Glutamatergic neuron (in vitro differentiated cells): ENCODE measurements around the gene KIAA1958. TPM values are rescaled to one million over a fixed set of nuclear protein-coding genes. Genes with fewer than 3 reads are reported as not detected.

ENCODE experiments used
- DNase-seq: peaks from one replicate; pipeline ENCODE4 v3.0.0; 2022
- H3K27ac Mint-ChIP-seq: one replicate; pipeline ENCODE4 v1.8.0; 2020; ENCODE audit warnings: mild to moderate bottlenecking, mixed read lengths, inconsistent platforms; ENCODE audit not compliant: unreplicated experiment
- H3K27me3 Mint-ChIP-seq: one replicate; pipeline ENCODE4 v1.8.0; 2020; ENCODE audit warnings: mild to moderate bottlenecking, moderate library complexity, mixed read lengths, inconsistent platforms; ENCODE audit not compliant: unreplicated experiment
- H3K36me3 Mint-ChIP-seq: one replicate; pipeline ENCODE4 v1.8.0; 2020; ENCODE audit warnings: mild to moderate bottlenecking, mixed read lengths, inconsistent platforms; ENCODE audit not compliant: unreplicated experiment
- H3K4me1 Mint-ChIP-seq: one replicate; pipeline ENCODE4 v1.8.0; 2020; ENCODE audit warnings: mild to moderate bottlenecking, low read depth, mixed read lengths, inconsistent platforms; ENCODE audit not compliant: unreplicated experiment
- H3K4me3 Mint-ChIP-seq: one replicate; pipeline ENCODE4 v1.8.0; 2020; ENCODE audit warnings: mild to moderate bottlenecking, mixed read lengths, inconsistent platforms; ENCODE audit not compliant: unreplicated experiment
- H3K9me3 Mint-ChIP-seq: one replicate; pipeline ENCODE4 v1.8.0; 2020; ENCODE audit warnings: mild to moderate bottlenecking, moderate library complexity, mixed read lengths, inconsistent platforms; ENCODE audit not compliant: unreplicated experiment
- total RNA-seq: library from RNA; stranded (reverse); fragmentation: NEBNext Ultra II Directional; extraction: Animal tissue kit (Norgen Biotek cat#: 25700); gene quantifications from one replicate; pipeline ENCODE4 v1.2.1, GENCODE V29; 2021; ENCODE audit not compliant: unreplicated experiment
- TF ChIP-seq, protein P1 (sequence below): fragments of 200-600 bp; sonication (generic); IDR thresholded peaks from one replicate; pipeline ENCODE4 v1.5.0; 2021; ENCODE audit not compliant: partially characterized antibody, unreplicated experiment

KIAA1958 gene
- total RNA-seq, 1 donor from 2014 or later = 48.6 TPM

DNA sequence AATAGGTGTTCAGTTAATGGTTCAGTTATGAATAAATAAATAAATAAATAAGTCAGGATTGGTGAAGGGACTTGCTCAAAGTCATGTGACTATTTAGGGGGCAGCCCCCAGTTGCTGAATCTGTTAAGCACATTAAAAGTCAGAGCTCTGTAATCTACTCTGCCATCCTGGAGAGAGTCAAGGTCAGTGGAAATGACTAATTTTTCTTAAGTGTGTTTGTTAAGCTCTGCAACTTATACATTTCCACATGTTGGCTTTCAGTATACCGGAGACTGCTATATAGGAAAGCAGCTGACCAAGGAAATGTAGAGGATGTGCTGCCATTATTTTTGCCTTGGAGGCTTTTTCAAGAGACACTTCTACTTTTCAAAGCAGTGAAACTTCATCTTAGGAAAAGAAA, 57.9 kb downstream of the KIAA1958 start:
- TF ChIP-seq, protein P1, sequence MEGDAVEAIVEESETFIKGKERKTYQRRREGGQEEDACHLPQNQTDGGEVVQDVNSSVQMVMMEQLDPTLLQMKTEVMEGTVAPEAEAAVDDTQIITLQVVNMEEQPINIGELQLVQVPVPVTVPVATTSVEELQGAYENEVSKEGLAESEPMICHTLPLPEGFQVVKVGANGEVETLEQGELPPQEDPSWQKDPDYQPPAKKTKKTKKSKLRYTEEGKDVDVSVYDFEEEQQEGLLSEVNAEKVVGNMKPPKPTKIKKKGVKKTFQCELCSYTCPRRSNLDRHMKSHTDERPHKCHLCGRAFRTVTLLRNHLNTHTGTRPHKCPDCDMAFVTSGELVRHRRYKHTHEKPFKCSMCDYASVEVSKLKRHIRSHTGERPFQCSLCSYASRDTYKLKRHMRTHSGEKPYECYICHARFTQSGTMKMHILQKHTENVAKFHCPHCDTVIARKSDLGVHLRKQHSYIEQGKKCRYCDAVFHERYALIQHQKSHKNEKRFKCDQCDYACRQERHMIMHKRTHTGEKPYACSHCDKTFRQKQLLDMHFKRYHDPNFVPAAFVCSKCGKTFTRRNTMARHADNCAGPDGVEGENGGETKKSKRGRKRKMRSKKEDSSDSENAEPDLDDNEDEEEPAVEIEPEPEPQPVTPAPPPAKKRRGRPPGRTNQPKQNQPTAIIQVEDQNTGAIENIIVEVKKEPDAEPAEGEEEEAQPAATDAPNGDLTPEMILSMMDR = no peak
- Mint-ChIP-seq H3K4me1 (peaks cover 15% of the 10 kb centered on the region), H3K4me3 (no peak overlapping the region), H3K27me3 (no peaks in the 10 kb centered on the region), H3K9me3 (peaks cover 4% of the 10 kb centered on the region), H3K27ac (no peak overlapping the region), H3K36me3 (no peaks in the 10 kb centered on the region)
- DNase-seq = no peak

- no peaks in the 10 kb centered on the region for H3K27me3 Mint-ChIP-seq
- no peaks in the 10 kb centered on the region for H3K36me3 Mint-ChIP-seq
- no peak for DNase-seq
- TF ChIP-seq, protein P1 = no peak
- no peak overlapping the region for H3K4me3 Mint-ChIP-seq
- peaks cover 2% of the 10 kb centered on the region for H3K9me3 Mint-ChIP-seq
- H3K4me1 Mint-ChIP-seq = peaks cover 15% of the 10 kb centered on the region
- no peak overlapping the region for H3K27ac Mint-ChIP-seq
Observed at GRCh38 chr9:112545237-112545636, 58.6 kb downstream of the KIAA1958 start.

- Mint-ChIP-seq H3K9me3 (peaks cover 2% of the 10 kb centered on the region), H3K36me3 (no peaks in the 10 kb centered on the region), H3K27me3 (peaks cover 2% of the 10 kb centered on the region), H3K4me1 (peaks cover 15% of the 10 kb centered on the region), H3K4me3 (no peak overlapping the region), H3K27ac (peak overlapping the region; percentile 62)
- no peak for DNase-seq
- TF ChIP-seq, protein P1 = no peak
Observed at GRCh38 chr9:112546149-112547012, 59.8 kb downstream of the KIAA1958 start.

DNA sequence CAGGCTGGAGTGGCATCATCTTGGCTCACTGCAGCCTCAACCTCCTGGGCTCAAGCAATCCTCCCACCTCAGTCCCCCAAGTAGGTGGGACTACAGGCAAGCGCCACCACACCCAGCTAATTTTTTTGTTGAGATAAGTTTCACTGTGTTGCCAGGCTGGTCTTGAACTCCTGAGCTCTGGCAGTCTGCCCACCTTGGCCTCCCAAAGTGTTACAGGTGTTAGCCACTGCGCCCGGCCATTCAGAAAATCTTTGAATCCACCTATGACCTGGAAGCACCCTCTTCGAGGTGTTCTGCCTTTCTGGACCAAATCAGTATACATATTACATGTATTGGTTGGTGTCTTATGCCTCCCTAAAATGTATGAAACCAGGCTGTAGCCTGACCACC, 61.4 kb downstream of the KIAA1958 start:
- H3K27ac Mint-ChIP-seq = no peak overlapping the region
- H3K4me1 Mint-ChIP-seq = peaks cover 19% of the 10 kb centered on the region
- peaks cover 2% of the 10 kb centered on the region for H3K27me3 Mint-ChIP-seq
- H3K9me3 Mint-ChIP-seq = no peaks in the 10 kb centered on the region
- DNase-seq = no peak
- no peaks in the 10 kb centered on the region for H3K36me3 Mint-ChIP-seq
- TF ChIP-seq, protein P1 = no peak
- no peak overlapping the region for H3K4me3 Mint-ChIP-seq
